HG03066 (cell line): ENCODE data around the gene NXPH1.

Experiments
- ATAC-seq: cut with Tn5 transposase; IDR thresholded peaks from one replicate; pipeline ENCODE4 v1.9.1; 2021; ENCODE audit warnings: low read depth; ENCODE audit not compliant: unreplicated experiment

NXPH1 gene

DNA sequence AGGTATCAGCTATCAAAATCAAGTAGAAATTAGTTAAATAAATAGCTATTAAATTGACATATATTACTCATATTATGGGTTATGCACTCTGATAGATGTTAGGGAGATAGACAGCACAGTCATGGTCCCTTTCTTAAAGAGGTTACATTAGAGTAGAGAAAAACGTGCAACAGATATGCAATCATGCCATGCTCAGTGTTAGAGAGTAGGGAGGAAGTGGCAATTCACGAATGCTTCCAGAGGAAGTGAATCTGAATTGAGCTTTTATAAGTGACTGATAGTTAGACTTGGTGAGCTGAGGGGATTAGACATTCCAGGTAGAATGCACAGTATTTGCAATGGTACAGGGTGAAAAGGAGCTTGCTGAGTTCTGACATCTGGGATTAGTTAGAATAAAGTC is 349.8 kb downstream of the NXPH1 start:
- no peak for ATAC-seq

GRCh38 chr7:8785081-8785480 is 351.7 kb downstream of the NXPH1 start:
- ATAC-seq = no peak

GRCh38 chr7:8800986-8801385 is 367.6 kb downstream of the NXPH1 start:
- ATAC-seq = no peak
